ENCODE measurements around the gene LPIN3. TPM values are rescaled to one million over a fixed set of nuclear protein-coding genes. Genes with fewer than 3 reads are reported as not detected.

The LPIN3 gene
- total RNA-seq, 2 donors from 2014 or later: 28.7 to 29.6 TPM

DNA sequence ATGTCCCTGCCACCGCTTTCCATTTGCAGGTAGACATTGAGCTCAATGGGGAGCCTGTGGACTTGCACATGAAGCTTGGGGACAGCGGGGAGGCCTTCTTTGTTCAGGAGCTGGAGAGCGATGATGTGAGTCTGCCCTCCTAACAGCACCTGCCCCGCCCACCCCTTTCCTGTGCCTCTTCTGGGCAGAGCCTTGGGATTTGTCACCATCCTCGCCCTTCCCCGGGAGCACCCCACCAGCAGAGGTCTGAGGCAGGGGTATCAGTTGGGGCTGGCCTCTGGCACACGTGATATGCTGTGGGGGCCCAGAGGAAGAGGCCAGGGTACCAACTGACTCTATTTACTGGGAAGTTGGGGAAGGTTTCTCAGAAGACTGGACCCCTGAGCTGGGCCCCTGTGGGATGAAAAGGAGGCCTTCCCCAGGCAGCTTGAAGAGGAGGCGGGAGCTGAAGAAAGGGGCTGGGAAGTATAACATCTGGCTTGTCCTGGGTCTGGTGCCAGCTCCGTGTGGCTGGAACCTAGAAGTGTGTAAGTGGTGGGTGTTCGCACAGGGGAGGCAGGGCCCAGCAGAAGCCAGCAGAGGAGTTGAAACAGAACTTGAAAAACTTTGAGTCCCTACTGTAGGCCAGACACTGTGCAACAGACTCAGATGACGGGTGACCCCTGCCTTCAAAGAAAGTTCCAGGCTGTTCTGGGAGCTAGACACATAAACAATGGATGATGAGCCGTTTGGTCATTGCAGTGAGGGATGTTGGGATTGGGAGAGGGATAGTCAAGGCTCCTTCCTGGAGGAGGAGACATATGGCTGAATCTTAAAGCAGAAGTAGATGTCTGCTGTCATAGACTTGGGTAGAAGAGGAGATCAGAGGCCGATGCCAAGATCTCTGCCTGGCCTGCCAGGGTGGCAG lies 7.2 kb downstream of the LPIN3 start:
- TF ChIP-seq, protein P1, sequence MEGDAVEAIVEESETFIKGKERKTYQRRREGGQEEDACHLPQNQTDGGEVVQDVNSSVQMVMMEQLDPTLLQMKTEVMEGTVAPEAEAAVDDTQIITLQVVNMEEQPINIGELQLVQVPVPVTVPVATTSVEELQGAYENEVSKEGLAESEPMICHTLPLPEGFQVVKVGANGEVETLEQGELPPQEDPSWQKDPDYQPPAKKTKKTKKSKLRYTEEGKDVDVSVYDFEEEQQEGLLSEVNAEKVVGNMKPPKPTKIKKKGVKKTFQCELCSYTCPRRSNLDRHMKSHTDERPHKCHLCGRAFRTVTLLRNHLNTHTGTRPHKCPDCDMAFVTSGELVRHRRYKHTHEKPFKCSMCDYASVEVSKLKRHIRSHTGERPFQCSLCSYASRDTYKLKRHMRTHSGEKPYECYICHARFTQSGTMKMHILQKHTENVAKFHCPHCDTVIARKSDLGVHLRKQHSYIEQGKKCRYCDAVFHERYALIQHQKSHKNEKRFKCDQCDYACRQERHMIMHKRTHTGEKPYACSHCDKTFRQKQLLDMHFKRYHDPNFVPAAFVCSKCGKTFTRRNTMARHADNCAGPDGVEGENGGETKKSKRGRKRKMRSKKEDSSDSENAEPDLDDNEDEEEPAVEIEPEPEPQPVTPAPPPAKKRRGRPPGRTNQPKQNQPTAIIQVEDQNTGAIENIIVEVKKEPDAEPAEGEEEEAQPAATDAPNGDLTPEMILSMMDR (IDR thresholded peaks at IDR 0.05): no peak
- no peaks in the 10 kb centered on the region for H3K9me3 ChIP-seq
- ATAC-seq (ENCODE audit: insufficient number of reproducible peaks, low FRiP score, low read depth): no peak
- no peaks in the 10 kb centered on the region for H3K4me1 ChIP-seq (ENCODE audit: control insufficient read depth in 1 of 2, low read depth in 2 of 2)
- peaks cover 9% of the 10 kb centered on the region for H3K36me3 ChIP-seq
- no peak overlapping the region for H3K4me3 ChIP-seq
- no peak overlapping the region for H3K27ac ChIP-seq
- no peaks in the 10 kb centered on the region for H3K27me3 ChIP-seq (replicated peaks; ENCODE audit: insufficient read depth)
- no peak for DNase-seq (ENCODE audit: low spot score)

DNA sequence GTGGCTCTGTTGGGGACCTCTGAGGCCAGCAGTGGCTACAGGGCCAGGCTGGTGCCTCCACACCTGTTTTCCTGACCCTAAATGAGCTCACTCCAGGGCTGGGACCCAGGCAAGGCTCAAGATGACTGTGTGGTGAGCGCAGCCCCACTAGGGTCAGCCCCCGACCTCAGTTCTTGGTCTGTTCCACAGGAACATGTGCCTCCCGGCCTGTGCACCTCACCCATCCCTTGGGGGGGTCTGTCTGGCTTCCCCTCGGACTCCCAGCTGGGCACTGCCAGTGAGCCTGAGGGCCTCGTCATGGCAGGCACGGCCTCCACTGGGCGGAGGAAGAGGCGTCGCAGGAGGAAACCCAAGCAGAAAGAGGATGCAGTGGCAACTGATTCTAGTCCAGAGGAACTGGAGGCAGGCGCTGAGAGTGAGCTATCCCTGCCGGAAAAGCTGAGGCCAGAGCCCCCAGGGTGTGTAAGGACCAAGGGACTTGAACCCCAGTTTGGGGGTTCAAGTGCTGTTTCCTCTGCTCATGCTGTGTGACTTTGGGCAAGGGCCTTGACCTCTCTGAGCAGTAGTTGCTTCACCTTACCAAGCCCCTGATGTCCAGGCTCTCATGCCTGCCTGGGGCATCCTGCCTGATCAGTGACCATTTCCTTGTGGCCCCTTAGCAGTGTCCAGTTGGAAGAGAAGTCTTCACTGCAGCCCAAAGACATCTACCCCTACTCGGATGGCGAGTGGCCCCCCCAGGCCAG lies 8.0 kb downstream of the LPIN3 start:
- H3K4me3 ChIP-seq: no peak overlapping the region
- ATAC-seq (ENCODE audit: insufficient number of reproducible peaks, low FRiP score, low read depth): no peak
- DNase-seq (ENCODE audit: low spot score): no peak
- no peaks in the 10 kb centered on the region for H3K4me1 ChIP-seq (ENCODE audit: control insufficient read depth in 1 of 2, low read depth in 2 of 2)
- H3K27me3 ChIP-seq (replicated peaks; ENCODE audit: insufficient read depth): no peaks in the 10 kb centered on the region
- no peak overlapping the region for H3K27ac ChIP-seq
- no peaks in the 10 kb centered on the region for H3K9me3 ChIP-seq
- TF ChIP-seq, protein P1 (IDR thresholded peaks at IDR 0.05): no peak
- H3K36me3 ChIP-seq: peaks cover 9% of the 10 kb centered on the region

DNA sequence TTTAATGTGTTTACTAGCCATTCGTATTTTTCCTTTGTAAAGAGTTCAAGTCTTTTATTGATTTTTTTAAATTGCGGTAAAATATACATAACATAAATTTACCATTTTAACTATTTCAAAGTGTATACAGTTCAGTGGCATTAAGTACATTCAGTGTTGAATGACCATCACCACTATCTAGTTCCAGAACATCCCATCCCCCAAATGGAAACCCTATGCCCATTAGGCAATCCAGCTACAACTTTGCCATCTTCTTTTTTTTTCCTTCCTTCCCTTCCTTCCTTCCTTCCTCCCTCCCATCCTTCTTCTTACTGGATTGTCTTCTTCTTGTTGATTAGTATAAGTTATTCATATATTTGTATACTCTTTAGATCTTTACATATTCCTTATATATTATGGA lies 8.6 kb downstream of the LPIN3 start:
- Histone ChIP-seq H3K36me3 (peaks cover 9% of the 10 kb centered on the region), H3K27me3 (replicated peaks; ENCODE audit: insufficient read depth) (no peaks in the 10 kb centered on the region), H3K9me3 (no peaks in the 10 kb centered on the region), H3K4me3 (no peak overlapping the region), H3K4me1 (ENCODE audit: control insufficient read depth in 1 of 2, low read depth in 2 of 2) (no peaks in the 10 kb centered on the region), H3K27ac (no peak overlapping the region)
- TF ChIP-seq, protein P1 (IDR thresholded peaks at IDR 0.05): no peak
- DNase-seq (ENCODE audit: low spot score) (no peak), ATAC-seq (ENCODE audit: insufficient number of reproducible peaks, low FRiP score, low read depth) (no peak)

DNA sequence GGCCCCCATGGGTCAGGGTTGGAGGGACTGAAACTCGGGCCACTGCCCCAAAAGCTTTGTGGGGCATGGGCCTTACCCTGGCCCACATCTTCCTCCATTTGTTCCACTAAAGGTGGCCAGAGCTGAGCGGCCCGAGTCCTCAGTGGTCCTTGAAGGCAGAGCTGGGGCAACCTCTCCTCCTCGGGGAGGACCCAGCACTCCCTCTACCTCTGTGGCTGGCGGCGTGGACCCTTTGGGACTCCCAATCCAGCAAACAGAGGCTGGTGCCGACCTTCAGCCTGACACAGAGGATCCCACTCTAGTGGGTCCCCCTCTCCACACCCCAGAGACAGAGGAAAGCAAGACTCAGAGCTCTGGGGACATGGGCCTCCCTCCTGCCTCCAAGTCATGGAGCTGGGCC lies 9.3 kb downstream of the LPIN3 start:
- no peak for ATAC-seq (ENCODE audit: insufficient number of reproducible peaks, low FRiP score, low read depth)
- Histone ChIP-seq H3K27me3 (replicated peaks; ENCODE audit: insufficient read depth) (no peaks in the 10 kb centered on the region), H3K27ac (no peak overlapping the region), H3K4me1 (ENCODE audit: control insufficient read depth in 1 of 2, low read depth in 2 of 2) (no peaks in the 10 kb centered on the region), H3K9me3 (no peaks in the 10 kb centered on the region), H3K4me3 (no peak overlapping the region), H3K36me3 (peaks cover 9% of the 10 kb centered on the region)
- no peak for DNase-seq (ENCODE audit: low spot score)
- TF ChIP-seq, protein P1 (IDR thresholded peaks at IDR 0.05): no peak

DNA sequence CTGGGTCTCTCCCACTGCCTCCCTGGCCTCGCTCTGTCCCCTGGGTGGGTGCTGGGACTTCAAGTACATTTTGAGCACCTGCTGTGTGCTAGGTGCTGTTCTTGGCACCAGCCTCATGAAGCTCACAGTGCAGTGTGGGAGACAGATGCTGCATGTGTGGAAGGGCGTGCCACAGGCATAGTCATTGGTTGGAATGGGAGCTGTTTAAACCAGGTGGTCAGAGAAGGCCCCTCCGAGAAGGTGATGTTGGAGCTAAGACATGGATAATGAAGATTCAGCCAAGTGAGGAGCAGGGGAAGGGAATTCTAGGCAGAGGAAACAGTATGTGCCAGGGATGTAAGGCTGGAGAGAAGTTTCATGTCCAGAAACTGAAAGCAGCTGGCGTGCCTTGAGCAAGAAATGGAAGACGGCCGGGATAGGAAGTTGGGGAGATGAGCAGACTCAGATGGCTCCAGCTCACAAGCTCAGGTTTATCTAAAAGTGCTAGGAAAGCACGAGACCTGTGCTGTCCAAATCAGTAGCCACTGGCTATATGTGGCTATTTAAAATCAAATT lies 9.9 kb downstream of the LPIN3 start:
- TF ChIP-seq, protein P1 (IDR thresholded peaks at IDR 0.05): no peak
- DNase-seq (ENCODE audit: low spot score) (no peak), ATAC-seq (ENCODE audit: insufficient number of reproducible peaks, low FRiP score, low read depth) (no peak)
- no peaks in the 10 kb centered on the region for H3K4me1 ChIP-seq (ENCODE audit: control insufficient read depth in 1 of 2, low read depth in 2 of 2)
- no peaks in the 10 kb centered on the region for H3K27me3 ChIP-seq (replicated peaks; ENCODE audit: insufficient read depth)
- no peaks in the 10 kb centered on the region for H3K9me3 ChIP-seq
- no peak overlapping the region for H3K4me3 ChIP-seq
- H3K27ac ChIP-seq: no peak overlapping the region
- peaks cover 9% of the 10 kb centered on the region for H3K36me3 ChIP-seq

All from thoracic aorta (tissue), 2 donors.